Fibroblast of skin of abdomen (primary cell): ENCODE measurements around the gene ABCG2.
"Not testable (repeated sequence)": the region's sequence is repeated elsewhere in the genome, so short reads cannot be mapped to it uniquely, and the experiment has no call there.

Source experiments
- DNase-seq: peaks from one replicate; pipeline ENCODE4 v3.0.0-alpha.2; 2013

The ABCG2 gene

DNA sequence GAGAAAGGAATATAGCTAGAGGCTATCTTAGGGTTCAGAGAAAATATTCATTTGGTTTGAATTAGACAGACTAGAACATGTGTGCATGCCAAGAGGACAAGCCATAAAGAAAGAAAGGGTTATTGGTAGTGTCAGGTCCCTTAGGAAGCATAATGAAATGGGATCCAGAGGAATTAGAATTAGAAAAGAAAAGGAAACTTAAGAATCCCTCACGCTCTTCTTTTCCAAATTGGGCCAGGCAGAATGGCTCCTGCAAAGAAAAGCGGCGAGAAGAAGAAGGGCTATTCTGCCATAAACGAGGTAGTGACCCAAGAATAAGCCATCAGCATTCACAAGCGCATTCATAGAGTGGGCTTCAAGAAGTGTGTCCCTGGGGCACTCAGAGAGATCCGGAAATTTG is 4.9 kb upstream of the ABCG2 start:
- DNase-seq, result no peak

DNA sequence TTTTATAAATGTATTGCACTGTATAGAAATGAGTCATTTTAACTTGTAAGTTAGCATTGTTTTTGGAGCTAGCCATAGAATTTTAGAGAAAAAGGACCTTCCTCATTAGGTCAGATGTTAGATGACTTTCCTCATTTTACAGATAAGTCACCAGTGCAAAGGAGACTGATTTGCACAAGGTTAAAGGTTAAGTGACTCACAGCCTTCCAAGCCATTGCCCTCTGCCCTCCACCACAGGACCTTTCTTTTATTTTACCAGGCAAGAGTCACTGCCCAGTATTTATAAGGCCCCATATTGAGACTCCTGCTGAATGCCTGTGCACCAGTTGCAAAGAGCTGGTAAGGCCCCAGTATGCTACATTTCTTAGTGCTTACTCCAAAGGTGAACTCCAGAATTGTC is 4.2 kb upstream of the ABCG2 start:
- no peak for DNase-seq

DNA sequence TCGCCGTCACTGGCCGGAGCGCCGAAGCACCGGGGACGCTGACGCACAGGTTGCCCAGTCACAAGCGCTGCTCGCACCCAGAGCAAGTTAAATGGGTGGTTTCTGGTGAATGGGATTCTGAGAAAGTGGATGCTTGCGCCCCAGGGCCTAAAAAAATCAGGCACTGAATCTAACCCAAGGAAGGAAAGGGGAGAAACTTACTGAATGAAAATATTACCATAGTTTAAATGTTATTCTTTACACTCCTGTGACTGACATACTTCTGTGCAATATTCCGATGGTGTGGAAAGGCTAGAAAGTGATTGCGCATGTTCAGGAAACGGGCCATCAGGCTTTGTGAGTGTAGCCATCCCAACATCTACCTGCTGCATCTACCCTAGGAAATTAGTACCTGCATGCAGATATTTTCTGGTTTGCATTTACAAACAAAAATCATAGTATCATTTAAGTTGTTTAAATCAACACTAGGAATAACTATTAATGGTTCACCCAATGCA is 838 bp upstream of the ABCG2 start:
- DNase-seq, result no peak

DNA sequence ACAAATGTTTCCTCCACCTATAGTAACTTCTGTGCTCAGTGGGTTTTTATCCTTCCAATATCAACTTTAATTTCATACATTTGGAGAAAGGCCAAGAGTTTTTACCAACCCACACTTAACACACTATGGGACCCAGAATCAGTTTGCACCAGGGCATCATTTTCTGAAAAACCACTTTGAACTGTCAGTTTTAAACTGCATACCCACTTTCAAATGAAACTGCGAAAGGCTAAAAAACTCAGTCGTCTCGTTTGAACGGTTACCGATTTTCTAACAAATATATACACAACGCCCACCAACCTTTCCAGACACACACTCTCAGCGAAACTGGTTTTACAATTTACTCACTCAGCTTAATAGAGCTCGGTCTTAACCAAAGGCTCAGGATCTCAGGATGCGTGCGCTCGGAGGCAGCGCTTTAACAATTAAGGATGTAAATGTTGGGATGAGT is 376 bp downstream of the ABCG2 start:
- DNase-seq, result no peak

DNA sequence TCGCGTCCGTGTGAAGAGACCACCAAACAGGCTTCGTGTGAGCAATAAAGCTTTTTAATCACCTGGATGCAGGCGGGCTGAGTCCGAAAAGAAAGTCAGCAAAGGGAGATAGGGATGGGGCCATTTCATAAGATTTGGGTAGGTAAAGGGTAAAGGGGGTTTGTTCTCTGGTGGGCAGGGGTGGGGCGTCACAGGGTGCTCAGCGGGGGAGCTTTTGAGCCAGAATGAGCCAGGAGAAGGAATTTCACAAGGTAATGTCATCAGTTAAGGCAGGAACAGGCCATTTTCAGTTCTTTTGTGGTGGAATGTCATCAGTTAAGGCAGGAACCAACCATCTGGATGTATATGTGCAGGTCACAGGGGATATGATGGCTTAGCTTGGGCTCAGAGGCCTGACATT is 6.1 kb downstream of the ABCG2 start:
- DNase-seq, result not testable (repeated sequence)

DNA sequence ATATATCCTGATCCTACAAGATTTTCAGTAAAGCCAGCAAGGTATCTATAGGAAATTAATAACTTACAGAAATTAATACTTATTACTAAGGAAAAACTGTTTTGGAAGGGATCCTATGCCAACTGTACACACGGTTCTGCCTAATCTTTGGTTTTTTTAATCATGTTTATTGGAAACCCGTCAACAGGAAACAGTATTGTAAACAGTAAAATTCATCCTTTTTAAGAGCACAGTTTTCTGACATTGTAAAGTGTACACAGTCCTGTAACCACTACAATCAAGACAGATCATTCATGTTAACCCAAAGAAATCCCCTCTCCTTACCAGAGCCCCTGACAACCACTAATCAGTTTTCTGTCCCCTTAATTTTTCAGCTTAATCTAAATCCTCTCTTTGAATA is 9.9 kb downstream of the ABCG2 start:
- no peak for DNase-seq

DNA sequence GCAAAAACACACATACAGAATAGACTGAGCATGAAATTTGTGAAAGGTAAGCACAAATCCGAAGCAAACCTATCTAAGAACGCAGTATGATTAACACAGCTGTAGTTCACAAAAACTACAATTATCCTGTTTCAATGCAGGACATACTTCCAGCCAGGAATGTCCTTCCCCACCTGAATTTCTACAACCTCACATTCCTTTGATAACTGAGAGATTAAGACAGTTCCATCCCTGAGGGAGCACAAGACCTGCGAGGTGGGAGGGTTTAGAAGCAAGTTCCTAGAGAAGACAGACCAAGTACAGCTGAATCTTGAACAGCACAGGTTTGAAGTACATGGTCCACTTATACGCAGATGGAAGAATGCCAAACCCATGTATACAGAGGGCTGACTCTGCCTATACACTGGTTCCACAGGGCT is 10.6 kb downstream of the ABCG2 start:
- DNase-seq, result no peak

DNA sequence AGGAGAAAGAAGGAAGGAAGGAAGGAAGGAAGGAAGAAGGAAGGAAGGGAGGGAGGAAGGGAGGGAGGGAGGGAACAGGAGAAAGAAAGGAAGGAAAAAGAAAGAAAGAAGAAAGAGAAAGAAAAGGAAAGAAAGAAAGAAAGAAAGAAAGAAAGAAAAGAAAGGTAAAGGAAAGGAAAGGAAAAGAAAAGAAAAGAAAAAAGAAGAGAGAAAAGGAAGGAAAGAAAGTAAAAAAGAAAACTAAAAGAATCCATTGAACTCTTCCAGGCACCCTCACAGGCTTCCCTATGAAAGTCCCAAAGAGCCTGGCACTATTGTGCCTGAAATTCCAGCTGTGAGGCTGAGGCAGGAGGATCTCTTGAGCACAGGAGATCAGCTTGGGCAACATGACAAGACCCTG is 11.5 kb downstream of the ABCG2 start:
- no peak for DNase-seq

DNA sequence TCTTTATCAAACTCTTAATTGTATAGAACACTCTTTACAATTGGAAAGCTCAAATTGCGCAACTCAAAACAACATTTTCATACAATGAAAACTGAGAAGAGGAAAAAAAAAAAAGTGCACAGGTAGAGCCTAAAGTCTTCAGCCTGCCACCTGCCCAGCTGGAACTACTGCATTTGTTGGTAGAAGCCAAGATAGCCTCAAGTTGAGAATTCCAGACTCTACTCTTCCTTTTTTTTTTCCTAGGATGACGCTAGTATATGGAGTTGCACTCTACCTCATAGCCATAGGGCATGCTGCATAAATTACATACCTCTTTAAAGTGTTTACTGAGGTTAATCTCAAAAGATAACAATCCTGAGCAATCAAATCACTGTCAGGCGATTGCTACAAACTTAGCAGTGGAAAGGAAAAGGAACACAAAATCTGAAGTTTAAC is 13.6 kb downstream of the ABCG2 start:
- no peak for DNase-seq

DNA sequence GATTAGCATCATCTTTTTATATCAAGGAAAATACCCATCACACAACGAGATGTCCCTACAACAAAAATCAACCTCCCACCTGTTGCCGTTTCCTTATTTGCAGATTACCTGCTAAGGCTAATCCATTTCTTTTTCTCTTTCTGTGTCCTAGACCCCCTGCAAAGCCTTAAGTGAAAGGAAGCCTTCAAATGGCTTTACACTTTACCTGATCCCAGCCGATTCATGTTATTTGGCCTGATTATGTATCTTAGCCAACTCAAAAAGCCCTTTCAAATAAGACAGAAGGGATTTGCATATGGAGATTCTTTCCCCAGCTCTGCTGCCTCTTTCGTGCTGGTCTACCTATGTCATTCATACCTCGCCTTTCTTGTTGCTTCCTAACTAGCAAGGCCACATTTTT is 14.4 kb downstream of the ABCG2 start:
- no peak for DNase-seq

DNA sequence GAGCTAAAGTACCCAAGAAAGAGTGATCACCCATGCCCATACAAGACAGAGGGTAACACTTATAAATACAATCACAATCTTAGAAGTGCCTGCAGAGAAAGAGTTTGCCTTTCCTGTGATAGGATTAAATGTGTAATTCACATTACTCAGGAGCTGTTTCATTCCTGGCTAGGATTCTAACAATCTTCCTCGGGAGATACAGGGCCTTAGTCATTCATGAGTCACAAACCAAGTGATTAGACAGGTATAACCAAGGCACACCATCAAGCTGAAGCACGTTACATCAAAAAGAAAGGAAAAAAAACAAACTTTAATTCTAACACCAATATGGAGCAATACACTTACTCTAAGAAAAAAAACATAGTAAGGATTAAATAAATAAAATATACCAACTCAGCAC is 14.9 kb downstream of the ABCG2 start:
- peak; percentile 37 for DNase-seq

DNA sequence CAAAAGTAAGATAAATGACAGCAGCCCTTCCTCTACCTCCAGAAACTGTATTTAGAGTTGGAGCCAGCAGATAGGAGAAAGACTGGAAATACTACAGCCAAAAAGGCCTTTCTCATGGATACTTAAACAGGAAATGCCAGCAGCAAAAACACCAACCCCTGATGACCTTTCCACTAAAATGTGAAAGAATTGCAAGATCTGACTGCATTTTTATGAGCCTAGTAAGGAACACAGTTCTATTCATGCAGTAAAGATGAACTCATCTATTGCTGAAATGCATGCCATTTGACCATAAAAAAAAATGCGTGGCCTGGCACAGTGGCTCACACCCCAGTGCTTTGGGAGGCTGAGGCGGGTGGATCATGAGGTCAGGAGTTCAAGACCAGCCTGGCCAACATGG is 19.9 kb downstream of the ABCG2 start:
- DNase-seq, result peak; percentile 66

DNA sequence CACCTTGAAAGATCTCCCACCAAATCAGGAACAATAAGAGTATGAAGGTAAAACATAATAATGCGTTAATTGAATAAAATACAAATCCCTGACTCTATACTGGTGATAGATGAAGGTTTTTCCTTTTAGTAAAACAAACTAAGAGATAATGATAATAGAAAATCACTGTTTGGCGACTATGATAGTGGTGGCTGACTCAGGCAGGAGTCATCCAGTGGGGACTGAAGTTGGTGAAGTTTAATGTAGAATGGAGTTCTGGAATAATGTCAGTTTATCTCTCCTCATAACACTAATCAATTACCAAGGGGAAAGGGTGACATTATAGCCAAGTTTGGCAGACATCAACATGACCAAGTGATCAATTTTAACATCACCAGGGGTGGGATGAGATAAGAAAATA is 21.3 kb downstream of the ABCG2 start:
- no peak for DNase-seq

DNA sequence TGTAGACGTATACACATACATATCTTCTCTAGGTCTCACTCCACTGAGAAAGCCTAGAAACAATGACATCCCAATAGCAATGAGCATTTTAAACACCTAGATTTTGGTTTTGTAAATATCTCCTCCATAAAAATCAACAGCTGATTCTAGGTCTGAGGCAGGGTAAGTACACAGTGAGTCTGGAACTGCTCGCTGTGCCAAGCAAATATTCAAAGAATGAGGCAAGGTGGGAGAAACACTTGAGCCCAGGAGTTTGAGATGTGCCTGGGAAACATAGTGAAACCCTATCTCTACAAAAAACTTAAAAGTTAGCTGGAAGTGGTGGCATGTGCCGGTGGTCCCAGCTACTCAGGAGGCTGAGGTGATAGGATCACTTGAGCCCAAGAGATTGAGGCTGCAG is 22.2 kb downstream of the ABCG2 start:
- no peak for DNase-seq

DNA sequence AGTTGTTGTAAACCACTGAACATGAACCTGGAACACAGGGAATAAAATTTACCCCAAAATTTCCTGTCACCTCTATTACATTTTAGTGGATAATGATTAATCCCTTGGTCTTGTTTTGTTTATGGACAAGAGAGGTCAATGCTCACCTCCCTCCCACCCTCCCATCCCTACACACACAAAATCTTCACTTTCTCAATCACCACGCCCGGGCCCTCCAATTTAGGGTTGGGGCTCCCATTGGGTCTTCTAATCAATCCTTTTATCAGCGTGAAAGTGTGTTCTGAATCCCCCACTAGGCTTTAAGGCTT is 23.1 kb downstream of the ABCG2 start:
- no peak for DNase-seq

DNA sequence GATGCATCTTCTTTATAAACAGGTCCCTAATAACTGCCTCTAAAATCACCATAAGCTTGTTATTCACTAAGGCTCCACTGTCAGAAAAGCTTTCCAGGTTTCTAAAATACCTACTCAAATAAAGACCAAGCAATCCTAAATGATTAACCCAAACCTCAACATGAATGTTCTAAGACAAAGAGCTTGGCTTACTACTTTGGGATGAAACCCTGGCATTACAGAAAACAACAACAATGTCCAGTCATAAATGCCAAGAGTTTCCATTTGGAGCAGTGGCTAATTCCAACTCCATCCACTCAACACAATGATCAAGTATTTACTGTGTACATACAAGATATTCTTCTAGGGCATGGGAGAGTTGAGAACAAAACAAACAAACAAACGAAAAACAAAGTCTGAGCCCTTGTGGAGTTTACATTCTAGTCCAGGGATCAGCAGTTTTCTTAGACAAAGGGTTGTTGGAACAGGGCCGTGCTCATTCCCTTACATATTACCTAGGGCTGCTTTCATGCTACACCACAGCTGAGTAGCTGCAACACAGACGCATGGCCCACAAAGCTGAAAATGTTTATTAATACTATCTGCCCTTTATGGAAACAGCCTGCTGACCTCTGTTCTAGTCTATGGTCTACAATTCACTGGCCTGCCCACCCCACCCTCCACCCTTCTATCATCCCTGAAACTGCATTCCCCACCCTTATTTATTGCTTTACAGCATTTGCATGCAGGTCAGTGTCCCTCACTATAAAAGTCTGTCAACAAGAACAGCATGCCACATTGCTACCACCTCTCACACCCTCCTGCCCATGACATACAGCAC is 23.7 kb downstream of the ABCG2 start:
- no peak for DNase-seq

DNA sequence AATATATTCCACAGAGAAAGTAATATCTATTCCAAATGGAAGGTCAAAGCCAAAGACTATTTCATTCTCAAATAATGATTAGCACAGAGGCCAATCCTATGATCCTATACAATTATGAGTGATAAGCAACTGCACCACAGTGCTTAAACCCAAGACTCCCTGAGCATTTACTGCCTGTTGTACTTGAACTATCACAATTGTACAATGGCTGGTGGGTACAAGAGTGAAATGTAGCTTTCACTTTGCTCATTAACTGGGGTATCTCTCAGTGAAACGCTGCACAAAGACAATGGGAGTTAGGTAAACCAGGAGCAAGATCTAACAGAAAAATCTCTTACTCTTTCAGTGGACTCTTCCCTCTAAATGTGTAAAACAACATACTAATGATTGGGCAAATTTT is 24.3 kb downstream of the ABCG2 start:
- no peak for DNase-seq

DNA sequence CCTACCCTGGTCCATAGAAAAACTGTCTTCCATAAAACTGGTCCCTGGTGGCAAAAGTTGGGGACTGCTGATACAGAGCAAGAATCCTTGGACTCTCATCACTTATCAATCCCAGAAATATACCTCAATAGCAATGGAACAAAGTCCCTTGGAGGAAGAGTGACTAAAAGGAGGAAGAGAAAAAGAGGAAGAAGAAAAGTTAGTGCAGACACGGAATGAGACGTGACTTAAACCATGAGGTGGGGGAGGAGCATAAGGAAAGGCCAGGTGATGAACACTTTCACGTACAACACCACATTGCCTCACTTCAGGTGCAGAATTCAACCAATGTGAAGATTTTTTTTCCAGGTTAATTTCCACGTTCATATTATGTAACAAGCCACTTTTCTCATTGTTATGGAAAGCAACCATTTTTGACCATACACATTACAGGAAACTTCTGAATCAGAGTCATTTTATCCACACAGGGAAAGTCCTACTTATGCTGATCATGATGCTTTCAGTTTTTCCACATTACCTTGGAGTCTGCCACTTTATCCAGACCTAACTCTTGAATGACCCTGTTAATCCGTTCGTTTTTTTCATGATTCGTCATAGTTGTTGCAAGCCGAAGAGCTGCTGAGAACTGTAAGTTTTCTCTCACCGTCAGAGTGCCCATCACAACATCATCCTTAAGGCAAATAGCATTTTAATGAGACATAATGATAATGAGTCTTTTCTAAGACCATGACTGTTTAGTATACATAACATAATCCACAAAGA is 27.7 kb downstream of the ABCG2 start:
- DNase-seq, result no peak

DNA sequence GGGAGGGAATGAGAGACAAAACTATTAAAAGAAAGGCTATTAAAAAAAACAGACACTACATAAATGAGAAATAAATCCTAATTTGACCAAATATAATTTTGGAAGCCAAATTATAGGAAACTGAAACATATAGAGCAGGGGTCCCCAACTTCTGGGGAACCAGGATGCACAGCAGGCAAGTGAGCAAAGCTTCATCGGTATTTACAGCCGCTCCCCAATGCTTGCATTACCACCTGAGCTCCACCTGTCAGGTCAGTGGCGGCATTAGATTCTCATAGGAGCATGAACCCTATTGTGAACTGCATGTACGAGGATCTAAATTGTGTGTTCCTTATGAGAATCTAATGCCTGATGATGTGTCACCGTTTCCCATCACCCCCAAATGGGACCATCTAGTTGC is 28.4 kb downstream of the ABCG2 start:
- no peak for DNase-seq

DNA sequence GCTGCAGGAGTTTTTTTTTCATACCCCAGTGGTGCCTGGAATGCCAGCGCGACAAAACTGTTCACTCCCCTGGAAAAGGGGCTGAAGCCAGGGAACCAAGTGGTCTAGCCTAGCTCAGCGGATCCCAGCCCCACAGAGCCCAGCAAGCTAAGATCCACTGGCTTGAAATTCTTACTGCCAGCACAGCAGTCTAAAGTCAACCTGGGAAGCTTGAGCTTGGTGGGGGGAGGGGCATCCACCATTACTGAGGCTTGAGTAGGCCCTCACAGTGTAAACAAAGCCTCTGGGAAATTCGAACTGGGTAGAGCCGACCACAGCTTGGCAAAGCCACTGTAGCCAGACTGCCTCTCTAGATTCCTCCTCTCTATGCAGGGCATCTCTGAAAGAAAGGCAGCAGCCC is 36.2 kb downstream of the ABCG2 start:
- DNase-seq, result not testable (repeated sequence)

DNA sequence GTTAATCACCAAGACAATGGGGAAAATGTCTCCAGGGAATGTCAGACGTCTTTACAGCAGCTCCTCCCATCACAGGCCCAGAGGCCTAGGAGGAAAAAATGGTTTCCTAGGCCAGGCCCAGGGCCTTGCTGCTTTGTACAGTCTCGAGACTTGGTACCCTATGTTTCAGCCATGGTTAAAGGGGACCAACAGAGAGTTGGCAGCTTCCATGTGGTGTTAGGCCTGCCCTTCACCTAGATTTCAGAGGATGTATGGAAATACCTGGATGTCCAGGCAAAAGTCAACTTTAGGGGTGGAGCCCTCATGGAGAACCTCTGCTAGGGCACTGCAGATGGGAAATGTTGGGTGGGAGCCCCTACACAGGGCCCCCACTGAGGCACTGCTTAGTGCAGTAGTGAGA is 38.5 kb downstream of the ABCG2 start:
- DNase-seq, result no peak

DNA sequence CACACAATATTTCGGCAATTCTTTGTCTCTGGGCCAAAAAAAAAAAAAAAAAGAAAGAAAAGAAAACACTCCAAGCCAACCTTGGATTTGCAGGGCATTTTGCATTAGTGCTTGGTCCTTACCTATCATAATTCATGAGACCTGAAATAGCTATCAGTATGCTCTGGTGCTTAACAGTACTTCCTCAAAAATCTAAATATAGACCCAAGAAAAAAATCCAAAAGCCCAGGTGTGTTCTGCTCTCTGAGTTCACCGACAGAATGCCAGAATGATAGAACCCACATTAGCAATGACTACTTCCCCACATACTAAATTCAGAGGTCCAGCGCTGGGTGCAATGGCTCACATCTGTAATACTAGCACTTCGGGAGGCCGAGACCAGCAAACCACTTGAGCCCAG is 42.9 kb downstream of the ABCG2 start:
- no peak for DNase-seq

DNA sequence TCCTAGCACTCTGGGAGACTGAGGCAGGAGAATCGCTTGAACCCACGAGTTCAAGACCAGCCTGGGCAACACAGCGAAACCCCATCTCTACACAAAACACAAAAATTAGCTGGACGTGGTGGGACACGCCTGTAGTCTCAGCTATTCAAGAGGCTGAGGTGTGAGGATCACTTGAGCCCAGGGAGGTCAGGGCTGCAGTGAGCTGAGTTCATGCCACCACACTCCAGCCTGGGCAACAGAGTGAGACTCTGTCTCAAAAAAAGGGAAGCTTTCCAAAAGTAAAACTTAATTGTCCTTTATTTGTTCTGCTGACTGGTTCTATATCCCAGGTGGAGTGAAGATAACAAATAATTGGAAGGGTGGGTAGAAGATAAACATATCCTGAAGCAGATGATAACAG is 45.6 kb downstream of the ABCG2 start:
- no peak for DNase-seq

DNA sequence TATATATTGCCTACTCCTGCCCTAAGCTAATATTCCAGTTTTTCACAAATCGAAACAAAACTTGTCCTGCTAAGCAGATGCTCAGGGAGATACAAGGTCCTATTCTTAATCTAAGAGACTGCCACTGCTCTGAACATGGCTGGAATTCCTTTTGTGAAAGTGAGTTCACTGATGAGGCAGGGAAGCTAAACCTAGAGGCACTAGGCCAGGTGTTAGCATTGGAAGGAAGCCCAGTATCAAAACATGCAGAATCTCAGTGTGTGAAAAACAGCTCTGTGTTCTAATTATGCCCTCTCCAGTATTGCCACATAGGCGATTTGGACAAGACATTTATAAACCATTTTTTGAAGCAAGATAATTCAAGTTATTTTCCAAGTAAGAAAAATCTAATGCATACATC is 47.6 kb downstream of the ABCG2 start:
- DNase-seq, result no peak
